Breast epithelium (tissue), 4 donors: ENCODE measurements around the gene CEBPA. TPM values are rescaled to one million over a fixed set of nuclear protein-coding genes. Genes with fewer than 3 reads are reported as not detected.

ENCODE experiments used
- DNase-seq, 2 donors: peaks; one replicate each; pipeline ENCODE4 v3.0.0-alpha.2; 2019; ENCODE audit warnings: low spot score in 2 of 2
- H3K27ac ChIP-seq, 2 donors: fragments of 200-600 bp; sonication (generic) in 1 of 2; one replicate each; pipeline ENCODE4 v1.5.1; 2016 to 2019; ENCODE audit warnings: mild to moderate bottlenecking in 1 of 2
- H3K27me3 ChIP-seq, 2 donors: fragments of 200-600 bp; sonication (generic) in 1 of 2; one replicate each; pipeline versions ENCODE4 v1.5.1 to v1.6.0; 2017 to 2019; ENCODE audit warnings: control low read depth in 1 of 2, mild to moderate bottlenecking in 1 of 2
- H3K36me3 ChIP-seq: fragments of 200-600 bp; one replicate; pipeline ENCODE4 v1.5.1; 2019
- H3K4me1 ChIP-seq, 2 donors: fragments of 200-600 bp; sonication (generic); one replicate each; pipeline ENCODE4 v1.5.1; 2016 to 2019; ENCODE audit warnings: control low read depth in 1 of 2
- H3K4me3 ChIP-seq, 3 donors: fragments of 200-600 bp; sonication (generic); 1 replicate in 2 of 3; 2 replicates in 1 of 3; pipeline ENCODE4 v1.5.1; 2016 to 2019; ENCODE audit warnings: mild to moderate bottlenecking in 3 of 3, moderate library complexity in 2 of 3
- H3K9me3 ChIP-seq, 2 donors: fragments of 200-600 bp; sonication (generic) in 1 of 2; one replicate each; pipeline ENCODE4 v1.5.1; 2016 to 2019; ENCODE audit warnings: control low read depth in 1 of 2
- CTCF ChIP-seq, 3 donors: fragments of 450-650 bp; IDR thresholded peaks; one replicate each; pipeline ENCODE4 v1.5.1; 2016 to 2017; ENCODE audit warnings: antibody characterized with exemption in 3 of 3, mild to moderate bottlenecking in 3 of 3, moderate library complexity in 3 of 3
- POLR2A ChIP-seq: fragments of 450-650 bp; IDR thresholded peaks from one replicate; pipeline ENCODE4 v1.6.1; 2016; ENCODE audit warnings: antibody characterized with exemption, mild to moderate bottlenecking, moderate library complexity
- POLR2AphosphoS5 ChIP-seq, 3 donors: sonication (generic); formaldehyde crosslinking; IDR thresholded peaks; one replicate each; pipeline ENCODE4 v1.6.1; 2017; ENCODE audit warnings: antibody characterized with exemption in 3 of 3
- intact Hi-C: fragments of 100-400 bp; cut with DNase I; formaldehyde crosslinking; loops from one replicate; pipeline ENCODE4 v1.15.1; 2023; ENCODE audit warnings: low total_unique reads
- total RNA-seq, 3 donors: library from RNA; depleted of rRNA; stranded (reverse); fragments of >200 nt; gene quantifications; one replicate each; pipeline ENCODE4 v1.1.0, GENCODE V29; 2016

Gene CEBPA
- total RNA-seq, 3 donors from 2014 or later = 35.1 to 263 (median 67.5) TPM

- peaks cover 3 to 17% of the 10 kb centered on the region in 2 donors for H3K4me1 ChIP-seq
- H3K9me3 ChIP-seq = peaks cover 5 to 15% of the 10 kb centered on the region in 2 donors
- no peaks in the 10 kb centered on the region for H3K27me3 ChIP-seq
- H3K27ac ChIP-seq = peak overlapping the region in 1 of 2 donors; percentile 43
- intact Hi-C loops = no loop called here
- TF ChIP-seq CTCF (IDR thresholded peaks at IDR 0.05) (no peak), POLR2AphosphoS5 (IDR thresholded peaks at IDR 0.05) (no peak), POLR2A (no peak)
- no peaks in the 10 kb centered on the region for H3K36me3 ChIP-seq
- DNase-seq = no peak
- H3K4me3 ChIP-seq = no peak overlapping the region
Observed at GRCh38 chr19:33290956-33291622, 11.2 kb downstream of the CEBPA start.

- TF ChIP-seq POLR2A (no peak), CTCF (IDR thresholded peaks at IDR 0.05) (no peak), POLR2AphosphoS5 (IDR thresholded peaks at IDR 0.05) (no peak)
Observed at GRCh38 chr19:33290082-33290815, 12.1 kb downstream of the CEBPA start.

DNA sequence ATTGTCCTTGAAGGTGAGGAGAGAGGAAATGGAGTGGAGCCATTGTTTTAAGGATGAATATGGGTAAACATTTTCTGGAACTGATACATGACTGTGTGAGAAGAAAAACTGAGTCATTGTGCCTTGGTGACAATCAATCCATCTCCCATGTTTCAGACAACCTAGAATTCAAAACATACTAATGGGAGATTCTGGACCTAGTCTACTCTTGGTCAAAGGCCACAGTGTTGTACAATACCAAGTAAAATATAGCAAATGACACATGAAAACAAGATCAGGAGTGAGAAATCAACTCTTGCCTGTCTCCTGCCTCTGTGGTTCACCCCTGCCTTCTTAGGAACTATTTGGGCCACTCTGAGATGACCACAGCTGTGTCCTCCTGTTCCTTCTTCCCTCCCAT, 13.1 kb downstream of the CEBPA start:
- Histone ChIP-seq H3K4me3 (no peak overlapping the region), H3K9me3 (peaks cover 5 to 15% of the 10 kb centered on the region in 2 donors), H3K27ac (no peak overlapping the region), H3K27me3 (no peaks in the 10 kb centered on the region), H3K4me1 (peaks cover 3 to 17% of the 10 kb centered on the region in 2 donors), H3K36me3 (no peaks in the 10 kb centered on the region)
- intact Hi-C loops = no loop called here
- no peak for DNase-seq
- TF ChIP-seq CTCF (IDR thresholded peaks at IDR 0.05) (no peak), POLR2AphosphoS5 (IDR thresholded peaks at IDR 0.05) (no peak), POLR2A (no peak)

More at GRCh38 chr19:33290082-33290815, 12.1 kb downstream of the CEBPA start:
- Histone ChIP-seq H3K27ac (peak overlapping the region in 1 of 2 donors; percentile 80), H3K4me3 (no peak overlapping the region), H3K27me3 (no peaks in the 10 kb centered on the region), H3K4me1 (peaks cover 3 to 17% of the 10 kb centered on the region in 2 donors), H3K36me3 (no peaks in the 10 kb centered on the region), H3K9me3 (peaks cover 5 to 15% of the 10 kb centered on the region in 2 donors)
- intact Hi-C loops = no loop called here
- no peak for DNase-seq

DNA sequence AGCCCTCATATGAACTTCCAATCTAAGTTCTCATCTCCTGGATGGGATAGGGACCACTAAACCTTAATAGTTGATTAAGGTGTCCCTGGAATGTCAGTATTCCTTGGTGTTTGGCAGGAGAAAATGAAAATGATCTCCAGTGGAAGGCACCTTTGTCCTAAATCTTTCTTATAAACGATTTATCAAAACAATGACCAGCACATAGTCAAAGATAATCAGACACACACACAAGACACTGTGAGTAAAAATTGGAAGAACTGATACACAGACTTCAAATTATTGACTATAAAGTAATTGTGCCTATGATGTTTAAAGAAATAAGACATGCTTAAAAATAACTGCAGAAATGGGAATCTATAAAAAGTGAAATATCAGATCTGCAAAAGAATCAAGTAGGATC, 13.7 kb downstream of the CEBPA start:
- TF ChIP-seq CTCF (IDR thresholded peaks at IDR 0.05) (no peak), POLR2AphosphoS5 (IDR thresholded peaks at IDR 0.05) (no peak), POLR2A (no peak)
- Histone ChIP-seq H3K27me3 (no peaks in the 10 kb centered on the region), H3K4me3 (no peak overlapping the region), H3K36me3 (no peaks in the 10 kb centered on the region), H3K27ac (no peak overlapping the region), H3K4me1 (peaks cover 3 to 11% of the 10 kb centered on the region in 2 donors), H3K9me3 (peaks cover 5 to 15% of the 10 kb centered on the region in 2 donors)
- intact Hi-C loops = no loop called here
- DNase-seq = no peak

- H3K4me1 ChIP-seq = peaks cover under 1 to 4% of the 10 kb centered on the region in 2 donors
- intact Hi-C loops = no loop called here
- H3K9me3 ChIP-seq = peaks cover 5 to 15% of the 10 kb centered on the region in 2 donors
- no peak overlapping the region for H3K4me3 ChIP-seq
- DNase-seq = no peak
- no peaks in the 10 kb centered on the region for H3K36me3 ChIP-seq
- H3K27ac ChIP-seq = no peak overlapping the region
- H3K27me3 ChIP-seq = no peaks in the 10 kb centered on the region
- TF ChIP-seq POLR2AphosphoS5 (IDR thresholded peaks at IDR 0.05) (no peak), CTCF (IDR thresholded peaks at IDR 0.05) (no peak), POLR2A (no peak)
Observed at GRCh38 chr19:33287927-33288326, 14.4 kb downstream of the CEBPA start.
